Liver (tissue), 9 donors: ENCODE data around the gene VSIR. TPM values are rescaled to one million over a fixed set of nuclear protein-coding genes. Genes with fewer than 3 reads are reported as not detected.

Experiments used
- DNase-seq: peaks from one replicate; pipeline ENCODE4 v3.0.0-alpha.2; 2017; ENCODE audit warnings: low spot score
- H3K27ac ChIP-seq, 2 donors: one replicate each; pipeline ENCODE4 v1.7.0; 2013; ENCODE audit warnings: inconsistent platforms in 2 of 2, low read length in 2 of 2, control low read depth in 1 of 2, low read depth in 1 of 2, mild to moderate bottlenecking in 1 of 2
- H3K27me3 ChIP-seq, 4 donors: one replicate each; pipeline versions ENCODE4 v1.6.1 to v1.7.0; 2013; ENCODE audit warnings: low read length in 3 of 4, inconsistent platforms in 1 of 4, mild to moderate bottlenecking in 1 of 4, moderate library complexity in 1 of 4; ENCODE audit not compliant: control insufficient read depth in 4 of 4, insufficient read depth in 4 of 4
- H3K36me3 ChIP-seq, 4 donors: one replicate each; pipeline versions ENCODE4 v1.6.1 to v1.7.0; 2013; ENCODE audit warnings: low read length in 3 of 4, mild to moderate bottlenecking in 3 of 4, low read depth in 1 of 4, moderate library complexity in 1 of 4; ENCODE audit not compliant: control insufficient read depth in 4 of 4, insufficient read depth in 3 of 4
- H3K4me1 ChIP-seq, 4 donors: one replicate each; pipeline versions ENCODE4 v1.6.1 to v1.7.0; 2013; ENCODE audit warnings: low read length in 3 of 4, mild to moderate bottlenecking in 3 of 4, moderate library complexity in 1 of 4; ENCODE audit not compliant: control insufficient read depth in 4 of 4, insufficient read depth in 4 of 4
- H3K4me3 ChIP-seq, 3 donors: one replicate each; pipeline versions ENCODE4 v1.6.1 to v1.7.0; 2013; ENCODE audit warnings: low read length in 3 of 3, control low read depth in 1 of 3, low read depth in 1 of 3, mild to moderate bottlenecking in 1 of 3
- H3K9ac ChIP-seq, 2 donors: one replicate each; pipeline ENCODE4 v1.7.0; 2013; ENCODE audit warnings: low read length in 2 of 2, mild to moderate bottlenecking in 2 of 2, moderate library complexity in 2 of 2, control low read depth in 1 of 2, low read depth in 1 of 2
- H3K9me3 ChIP-seq, 4 donors: one replicate each; pipeline versions ENCODE4 v1.6.1 to v1.7.0; 2013; ENCODE audit warnings: low read length in 3 of 4; ENCODE audit not compliant: control insufficient read depth in 4 of 4
- ATF3 ChIP-seq: IDR thresholded peaks from 2 replicates; pipeline ENCODE4 v1.6.1; 2016; ENCODE audit warnings: antibody characterized with exemption
- EGR1 ChIP-seq, 2 donors: IDR thresholded peaks; 2 replicates each; pipeline ENCODE4 v1.6.1; 2016 to 2018; ENCODE audit warnings: antibody characterized with exemption in 2 of 2, low read depth in 2 of 2
- FOXA1 ChIP-seq: IDR thresholded peaks from 2 replicates; pipeline ENCODE4 v1.6.1; 2016; ENCODE audit warnings: antibody characterized with exemption
- FOXA2 ChIP-seq: IDR thresholded peaks from 2 replicates; pipeline ENCODE4 v1.6.1; 2016; ENCODE audit warnings: antibody characterized with exemption
- GABPA ChIP-seq, 2 donors: IDR thresholded peaks in 1 of 2; conservative IDR thresholded peaks in 1 of 2; 2 replicates each; pipeline ENCODE4 v1.6.1; 2016; ENCODE audit warnings: antibody characterized with exemption in 2 of 2, mild to moderate bottlenecking in 1 of 2, moderate library complexity in 1 of 2
- HNF4A ChIP-seq, 2 donors: conservative IDR thresholded peaks; 2 replicates each; pipeline ENCODE4 v1.6.1; 2016; ENCODE audit warnings: antibody characterized with exemption in 2 of 2, mild to moderate bottlenecking in 2 of 2
- HNF4G ChIP-seq: IDR thresholded peaks from 2 replicates; pipeline ENCODE4 v1.6.1; 2016; ENCODE audit warnings: antibody characterized with exemption
- JUND ChIP-seq, 2 donors: IDR thresholded peaks; 2 replicates each; pipeline ENCODE4 v1.6.1; 2016; ENCODE audit warnings: antibody characterized with exemption in 2 of 2
- MAX ChIP-seq: IDR thresholded peaks from 2 replicates; pipeline ENCODE4 v1.6.1; 2016; ENCODE audit warnings: antibody characterized with exemption
- NR2F2 ChIP-seq: IDR thresholded peaks from 2 replicates; pipeline ENCODE4 v1.6.1; 2016; ENCODE audit warnings: antibody characterized with exemption
- RAD21 ChIP-seq, 2 donors: IDR thresholded peaks; 2 replicates each; pipeline ENCODE4 v1.6.1; 2016; ENCODE audit warnings: antibody characterized with exemption in 2 of 2, mild to moderate bottlenecking in 2 of 2
- RXRA ChIP-seq, 2 donors: IDR thresholded peaks; 2 replicates each; pipeline ENCODE4 v1.6.1; 2017 to 2018; ENCODE audit warnings: antibody characterized with exemption in 2 of 2, mild to moderate bottlenecking in 1 of 2
- SP1 ChIP-seq: IDR thresholded peaks from 2 replicates; pipeline ENCODE4 v1.6.1; 2018; ENCODE audit warnings: antibody characterized with exemption, mild to moderate bottlenecking
- ZBTB33 ChIP-seq: IDR thresholded peaks from 2 replicates; pipeline ENCODE4 v1.6.1; 2016; ENCODE audit warnings: antibody characterized with exemption
- WGBS: extraction: QIAGEN DNeasy Blood & Tissue Kit; methylation state at CpG from one replicate; pipeline ENCODE4 v1.1.7; 2013; 5-methylcytosine and 5-hydroxymethylcytosine counted together
- polyA plus RNA-seq, 2 donors: library from polyadenylated mRNA; stranded (reverse) in 1 of 2; unstranded in 1 of 2; fragments of 200-250 nt in 1 of 2; fragments of >200 nt in 1 of 2; fragmentation: Nextera tagmentation in 1 of 2; extraction: Ambion mirVana in 1 of 2; gene quantifications; one replicate each; pipeline versions ENCODE4 v1.2.1 to v1.2.3, GENCODE V29; 2013 to 2015
- total RNA-seq, 2 donors: library from RNA; depleted of rRNA; stranded (reverse); fragments of >200 nt; gene quantifications; one replicate each; pipeline ENCODE4 v1.2.3, GENCODE V29; 2014
- TF ChIP-seq, protein P1 (sequence below): fragments of 150-350 bp; IDR thresholded peaks from 2 replicates; pipeline ENCODE4 v1.5.1; 2017; ENCODE audit warnings: improper control_type of control experiment, low read depth, low read length; ENCODE audit not compliant: missing input control
- TF ChIP-seq, protein P2 (sequence below): IDR thresholded peaks from 2 replicates; pipeline ENCODE4 v1.6.1; 2016; ENCODE audit warnings: antibody characterized with exemption, mild to moderate bottlenecking
- donor health status: healthy.
- donor health status: healthy.
- donor health status: healthy.
- donor health status: healthy.
- donor health status: healthy.

Gene VSIR
- total and polyA plus RNA-seq, 4 donors = 7.2 to 12.2 (median 10.8) TPM

DNA sequence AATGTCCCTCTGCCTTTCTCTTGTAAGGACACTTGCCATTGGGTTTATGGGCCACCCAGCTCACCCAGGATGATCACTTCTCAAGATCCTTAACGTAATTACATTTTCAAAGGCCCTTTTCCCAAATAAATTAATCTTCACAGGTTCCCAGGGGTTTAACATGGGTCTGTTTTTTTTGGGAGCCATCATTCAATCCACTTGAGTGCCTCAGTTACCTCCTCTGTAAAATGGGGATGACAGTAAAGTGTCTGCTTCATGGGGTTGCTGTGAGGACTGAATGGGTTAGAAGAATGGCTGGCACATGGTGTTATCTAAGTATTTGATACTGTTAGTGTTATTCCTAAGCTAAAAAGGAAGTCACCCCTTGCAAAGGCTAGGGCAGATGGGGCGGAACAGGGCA is 61.1 kb downstream of the VSIR start:
- Histone ChIP-seq H3K4me3 (no peak overlapping the region), H3K9me3 (no peaks in the 10 kb centered on the region), H3K9ac (no peak overlapping the region), H3K36me3 (no peaks in the 10 kb centered on the region), H3K27me3 (no peaks in the 10 kb centered on the region), H3K27ac (no peak overlapping the region), H3K4me1 (peaks cover 0 to 7% (median under 1%) of the 10 kb centered on the region in 4 donors)
- 84% methylated on average over 2 of the region's 2 CpGs for WGBS
- DNase-seq = no peak
- TF ChIP-seq ATF3 (no peak), ZBTB33 (no peak), JUND (IDR thresholded peaks at IDR 0.05) (no peak), RXRA (IDR thresholded peaks at IDR 0.05) (no peak), FOXA2 (no peak), MAX (no peak), SP1 (no peak), HNF4A (conservative IDR thresholded peaks at IDR 0.05) (no peak), EGR1 (IDR thresholded peaks at IDR 0.05; ENCODE audit: low read depth in 2 of 2) (no peak), NR2F2 (no peak), HNF4G (no peak)
- TF ChIP-seq, protein P1, sequence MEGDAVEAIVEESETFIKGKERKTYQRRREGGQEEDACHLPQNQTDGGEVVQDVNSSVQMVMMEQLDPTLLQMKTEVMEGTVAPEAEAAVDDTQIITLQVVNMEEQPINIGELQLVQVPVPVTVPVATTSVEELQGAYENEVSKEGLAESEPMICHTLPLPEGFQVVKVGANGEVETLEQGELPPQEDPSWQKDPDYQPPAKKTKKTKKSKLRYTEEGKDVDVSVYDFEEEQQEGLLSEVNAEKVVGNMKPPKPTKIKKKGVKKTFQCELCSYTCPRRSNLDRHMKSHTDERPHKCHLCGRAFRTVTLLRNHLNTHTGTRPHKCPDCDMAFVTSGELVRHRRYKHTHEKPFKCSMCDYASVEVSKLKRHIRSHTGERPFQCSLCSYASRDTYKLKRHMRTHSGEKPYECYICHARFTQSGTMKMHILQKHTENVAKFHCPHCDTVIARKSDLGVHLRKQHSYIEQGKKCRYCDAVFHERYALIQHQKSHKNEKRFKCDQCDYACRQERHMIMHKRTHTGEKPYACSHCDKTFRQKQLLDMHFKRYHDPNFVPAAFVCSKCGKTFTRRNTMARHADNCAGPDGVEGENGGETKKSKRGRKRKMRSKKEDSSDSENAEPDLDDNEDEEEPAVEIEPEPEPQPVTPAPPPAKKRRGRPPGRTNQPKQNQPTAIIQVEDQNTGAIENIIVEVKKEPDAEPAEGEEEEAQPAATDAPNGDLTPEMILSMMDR = no peak

- WGBS = 95% methylated on average over 6 of the region's 6 CpGs
- H3K36me3 ChIP-seq = no peaks in the 10 kb centered on the region
- no peak overlapping the region for H3K4me3 ChIP-seq
- no peak overlapping the region for H3K27ac ChIP-seq
- no peak for DNase-seq
- peaks cover 0 to 7% (median under 1%) of the 10 kb centered on the region in 4 donors for H3K4me1 ChIP-seq
- no peaks in the 10 kb centered on the region for H3K9me3 ChIP-seq
- no peaks in the 10 kb centered on the region for H3K27me3 ChIP-seq
- H3K9ac ChIP-seq = no peak overlapping the region
- TF ChIP-seq, protein P1 = no peak
- TF ChIP-seq JUND (IDR thresholded peaks at IDR 0.05) (no peak), HNF4A (conservative IDR thresholded peaks at IDR 0.05) (no peak), FOXA1 (no peak), SP1 (no peak), GABPA (IDR thresholded peaks at IDR 0.05 in 1 of 2, conservative IDR thresholded peaks at IDR 0.05 in 1 of 2) (no peak), EGR1 (IDR thresholded peaks at IDR 0.05; ENCODE audit: low read depth in 2 of 2) (no peak), RAD21 (IDR thresholded peaks at IDR 0.05) (no peak), ZBTB33 (no peak), ATF3 (no peak)
- TF ChIP-seq, protein P2, sequence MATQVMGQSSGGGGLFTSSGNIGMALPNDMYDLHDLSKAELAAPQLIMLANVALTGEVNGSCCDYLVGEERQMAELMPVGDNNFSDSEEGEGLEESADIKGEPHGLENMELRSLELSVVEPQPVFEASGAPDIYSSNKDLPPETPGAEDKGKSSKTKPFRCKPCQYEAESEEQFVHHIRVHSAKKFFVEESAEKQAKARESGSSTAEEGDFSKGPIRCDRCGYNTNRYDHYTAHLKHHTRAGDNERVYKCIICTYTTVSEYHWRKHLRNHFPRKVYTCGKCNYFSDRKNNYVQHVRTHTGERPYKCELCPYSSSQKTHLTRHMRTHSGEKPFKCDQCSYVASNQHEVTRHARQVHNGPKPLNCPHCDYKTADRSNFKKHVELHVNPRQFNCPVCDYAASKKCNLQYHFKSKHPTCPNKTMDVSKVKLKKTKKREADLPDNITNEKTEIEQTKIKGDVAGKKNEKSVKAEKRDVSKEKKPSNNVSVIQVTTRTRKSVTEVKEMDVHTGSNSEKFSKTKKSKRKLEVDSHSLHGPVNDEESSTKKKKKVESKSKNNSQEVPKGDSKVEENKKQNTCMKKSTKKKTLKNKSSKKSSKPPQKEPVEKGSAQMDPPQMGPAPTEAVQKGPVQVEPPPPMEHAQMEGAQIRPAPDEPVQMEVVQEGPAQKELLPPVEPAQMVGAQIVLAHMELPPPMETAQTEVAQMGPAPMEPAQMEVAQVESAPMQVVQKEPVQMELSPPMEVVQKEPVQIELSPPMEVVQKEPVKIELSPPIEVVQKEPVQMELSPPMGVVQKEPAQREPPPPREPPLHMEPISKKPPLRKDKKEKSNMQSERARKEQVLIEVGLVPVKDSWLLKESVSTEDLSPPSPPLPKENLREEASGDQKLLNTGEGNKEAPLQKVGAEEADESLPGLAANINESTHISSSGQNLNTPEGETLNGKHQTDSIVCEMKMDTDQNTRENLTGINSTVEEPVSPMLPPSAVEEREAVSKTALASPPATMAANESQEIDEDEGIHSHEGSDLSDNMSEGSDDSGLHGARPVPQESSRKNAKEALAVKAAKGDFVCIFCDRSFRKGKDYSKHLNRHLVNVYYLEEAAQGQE = no peak
Measured at GRCh38 chr10:71711052-71711623, 62.2 kb downstream of the VSIR start.
